GM18511 (cell line): Measurements from ENCODE around the gene L3MBTL4.

Source experiments
- ATAC-seq: cut with Tn5 transposase; IDR thresholded peaks from one replicate; pipeline ENCODE4 v1.9.1; 2021; ENCODE audit warnings: mild to moderate bottlenecking, moderate library complexity; ENCODE audit not compliant: unreplicated experiment

L3MBTL4 gene

DNA sequence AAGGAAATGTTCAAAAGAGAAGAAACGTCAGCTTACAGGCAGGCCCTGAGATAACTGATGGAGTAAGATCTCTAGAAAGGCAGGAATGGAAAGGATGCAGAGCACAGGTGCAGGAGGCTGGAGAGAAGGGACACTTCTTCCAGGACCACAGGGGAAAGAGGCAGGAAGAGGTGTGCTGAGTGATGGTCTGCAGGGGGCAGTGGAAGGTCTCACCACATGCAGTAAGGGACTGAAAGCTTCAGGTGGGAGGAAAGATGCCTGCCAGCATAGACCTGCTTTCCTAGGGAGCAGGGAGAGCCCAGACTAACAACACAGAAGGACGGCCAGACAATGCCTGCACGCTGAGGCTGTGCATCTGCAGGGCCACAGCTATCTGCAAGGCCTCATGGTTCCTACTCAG lies 156.8 kb downstream of the L3MBTL4 start:
- ATAC-seq, result no peak

DNA sequence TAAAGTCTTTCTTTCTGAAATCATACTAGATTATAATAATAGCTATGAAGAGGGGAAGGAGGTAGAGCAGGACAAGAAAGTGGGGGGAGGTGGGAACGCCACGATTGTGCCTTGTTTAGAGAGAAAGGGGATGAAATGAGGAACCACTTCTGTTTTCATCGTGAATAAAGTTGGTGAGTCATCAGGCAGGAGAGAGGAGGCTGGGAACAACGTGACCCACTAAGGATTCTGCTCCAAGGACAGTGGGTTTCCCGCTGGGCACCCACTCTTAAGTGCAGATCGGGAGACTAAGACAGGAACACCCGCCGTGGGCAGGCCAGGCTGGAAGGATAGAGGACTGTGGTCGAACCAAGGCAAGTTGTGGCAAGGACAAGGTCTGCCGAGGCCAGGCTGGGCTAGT lies 158.2 kb downstream of the L3MBTL4 start:
- no peak for ATAC-seq

DNA sequence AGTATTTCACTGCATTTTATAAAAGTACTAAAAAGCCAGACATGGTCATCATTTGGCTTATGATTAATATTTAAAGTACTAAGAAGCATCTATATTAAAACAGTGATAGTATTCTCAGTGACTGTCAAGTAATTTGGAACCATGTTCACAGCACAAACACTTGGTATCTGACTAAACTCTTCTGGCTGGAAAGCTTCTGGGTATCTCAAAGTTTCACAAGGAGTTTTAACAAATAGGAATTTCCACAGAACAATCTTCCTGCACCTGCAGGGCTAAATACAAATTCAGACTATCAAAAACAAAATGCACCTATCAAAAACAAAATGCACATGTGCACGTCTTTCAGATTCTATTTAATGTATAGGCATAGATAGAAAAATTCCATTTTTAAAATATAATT lies 158.8 kb downstream of the L3MBTL4 start:
- no peak for ATAC-seq

DNA sequence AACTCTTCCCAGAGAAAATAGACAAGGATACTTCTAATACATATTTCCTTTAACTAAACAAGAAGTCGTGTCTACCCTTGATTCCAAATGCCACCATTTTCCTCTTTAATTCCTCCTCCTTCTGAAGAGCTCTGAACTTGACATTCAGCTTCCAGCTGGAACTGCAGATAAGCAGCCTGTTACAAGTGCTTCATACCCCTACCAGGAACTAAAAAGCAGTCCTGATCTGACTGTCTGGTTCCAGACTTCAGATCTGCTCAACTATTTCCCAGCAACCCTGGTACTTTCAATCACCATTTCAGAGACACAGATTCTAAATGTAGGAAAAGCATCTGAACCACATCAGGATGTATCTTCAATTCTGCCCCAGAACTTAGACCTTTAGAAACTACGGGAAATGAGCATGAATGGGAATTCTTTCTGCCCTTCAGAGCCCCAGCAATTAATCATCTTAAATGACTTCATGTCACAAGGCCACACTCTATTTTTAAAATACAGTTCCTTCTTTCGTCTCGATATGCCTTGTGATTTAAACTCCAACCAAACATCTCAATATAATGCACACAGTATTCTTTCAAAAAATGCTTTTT lies 159.5 kb downstream of the L3MBTL4 start:
- no peak for ATAC-seq

DNA sequence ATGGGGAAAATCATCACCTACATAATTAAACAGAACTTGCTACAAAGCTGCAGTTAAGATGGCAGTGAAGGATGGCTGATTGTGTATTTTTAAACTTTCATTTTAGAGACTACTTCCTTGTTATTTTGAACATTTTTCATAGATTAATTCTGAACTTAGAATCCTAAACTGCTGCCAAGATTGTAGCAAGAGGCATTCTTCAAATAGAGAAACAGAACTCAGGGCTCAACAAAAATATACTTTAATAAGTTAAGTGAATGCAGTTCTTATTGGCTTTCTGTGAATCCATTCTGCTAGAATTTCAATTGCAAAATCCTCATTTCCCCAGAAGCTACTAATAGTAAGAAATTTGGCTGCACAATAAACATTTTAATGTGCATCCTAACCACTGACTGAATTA lies 160.3 kb downstream of the L3MBTL4 start:
- ATAC-seq, result no peak

DNA sequence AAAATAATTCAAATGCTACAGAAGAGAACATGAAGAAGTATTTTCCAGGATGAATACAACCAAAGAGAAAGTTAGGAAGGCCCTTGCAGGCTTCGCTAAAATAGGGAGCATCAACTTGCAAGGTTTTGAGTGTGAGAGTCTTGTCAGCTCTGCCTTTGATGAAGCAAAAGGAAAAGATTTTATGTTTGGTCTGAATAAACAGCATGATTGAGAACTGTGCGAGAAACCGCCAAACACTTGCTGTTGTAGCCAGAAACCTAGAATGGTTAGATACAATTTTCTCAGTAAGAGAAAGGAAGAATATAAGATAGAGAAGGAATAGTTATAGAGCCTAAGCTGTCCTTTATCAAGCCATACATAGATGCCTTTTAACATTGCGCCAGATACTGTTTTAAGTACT lies 163.6 kb downstream of the L3MBTL4 start:
- ATAC-seq, result no peak

DNA sequence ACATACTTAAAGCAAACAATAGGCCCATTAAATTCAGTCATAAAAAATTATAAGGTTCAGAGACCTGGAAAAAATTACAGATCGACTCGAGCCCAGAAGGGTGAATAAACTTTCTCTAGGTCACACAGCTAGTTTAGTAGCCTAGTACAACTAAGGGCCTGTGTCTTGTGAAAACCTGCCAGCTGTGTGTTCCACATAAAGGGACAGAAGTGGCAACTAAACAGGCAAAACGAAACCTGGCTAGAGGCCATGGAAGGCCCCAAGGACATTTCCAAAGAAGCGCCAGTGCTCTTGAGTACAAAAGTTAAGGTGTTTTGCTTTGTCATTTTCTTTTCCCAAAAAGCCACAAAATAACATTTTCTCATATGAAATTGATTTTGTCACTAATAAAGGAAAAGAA lies 164.9 kb downstream of the L3MBTL4 start:
- no peak for ATAC-seq

DNA sequence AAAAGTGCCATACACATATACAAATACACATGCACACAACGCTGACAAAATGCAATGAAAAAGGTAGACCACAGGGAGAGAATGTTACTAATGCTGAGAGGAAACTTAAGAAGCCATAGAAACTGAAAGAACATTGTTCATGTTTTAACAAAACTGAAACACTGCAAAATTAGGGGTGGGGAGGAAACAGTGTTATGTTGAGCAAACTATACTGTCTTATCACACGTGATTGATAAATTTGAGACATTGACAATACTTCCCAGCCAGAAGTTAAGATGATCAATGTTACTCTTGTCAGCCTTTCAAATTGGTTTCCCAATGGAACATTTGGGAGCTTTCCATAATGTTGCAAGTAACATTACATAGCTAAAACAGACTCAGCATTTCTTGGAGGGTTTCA lies 165.5 kb downstream of the L3MBTL4 start:
- peak; percentile 84 for ATAC-seq

DNA sequence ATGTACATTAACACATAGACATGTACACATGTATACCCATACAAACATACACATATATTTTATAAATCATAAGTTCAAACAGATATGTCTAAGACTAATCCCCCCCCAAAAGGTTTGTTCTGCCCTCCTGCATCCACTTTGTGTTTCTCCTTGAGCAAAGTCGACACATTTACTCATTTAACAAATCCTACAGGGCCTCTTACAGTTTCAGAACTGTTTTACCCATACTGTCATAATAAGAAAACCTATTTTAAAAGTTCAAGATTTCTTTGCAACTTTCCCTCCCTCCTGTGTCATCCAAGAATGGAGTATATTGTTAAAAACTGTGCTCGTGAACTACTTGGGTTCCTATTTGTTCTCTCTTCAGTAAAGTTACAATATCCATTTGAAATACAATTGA lies 166.7 kb downstream of the L3MBTL4 start:
- no peak for ATAC-seq

DNA sequence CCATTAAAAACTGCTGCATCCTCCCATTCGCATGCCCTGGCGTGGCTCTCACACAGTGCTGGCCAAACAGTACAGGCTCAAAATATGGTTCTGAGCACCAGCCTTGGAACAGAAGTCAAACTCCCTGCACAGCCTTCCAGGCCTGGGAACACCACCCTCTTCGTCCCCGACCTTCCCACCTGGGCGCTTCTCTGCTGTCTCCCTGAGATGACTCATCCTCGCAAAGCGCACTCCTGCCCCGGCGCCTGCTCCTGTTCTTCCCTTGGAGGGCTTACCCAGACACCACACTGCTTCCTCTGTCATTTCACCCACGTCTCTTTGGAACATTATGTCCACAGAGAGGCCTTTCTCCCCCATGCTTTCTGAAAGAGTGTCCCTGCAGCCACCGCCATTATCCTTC lies 172.7 kb downstream of the L3MBTL4 start:
- ATAC-seq, result no peak

DNA sequence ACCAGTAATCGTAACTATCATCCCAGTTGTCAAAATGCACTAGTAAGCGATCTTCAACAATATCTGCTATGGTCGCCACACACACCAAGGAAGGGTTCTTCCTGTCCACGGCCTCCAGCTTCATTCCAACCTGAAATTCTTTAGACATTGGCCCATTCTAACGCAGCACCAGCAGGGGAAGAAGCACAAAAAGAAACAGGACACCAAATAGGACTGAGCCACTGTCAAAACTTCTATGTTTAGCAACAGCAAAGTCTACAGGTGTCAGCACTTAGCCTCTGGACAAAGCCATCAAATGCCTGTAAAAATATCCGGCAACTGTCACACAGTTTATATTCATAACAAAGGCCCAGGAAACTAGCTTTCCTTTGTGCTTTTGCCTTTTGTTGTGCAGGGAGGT lies 175.0 kb downstream of the L3MBTL4 start:
- no peak for ATAC-seq

DNA sequence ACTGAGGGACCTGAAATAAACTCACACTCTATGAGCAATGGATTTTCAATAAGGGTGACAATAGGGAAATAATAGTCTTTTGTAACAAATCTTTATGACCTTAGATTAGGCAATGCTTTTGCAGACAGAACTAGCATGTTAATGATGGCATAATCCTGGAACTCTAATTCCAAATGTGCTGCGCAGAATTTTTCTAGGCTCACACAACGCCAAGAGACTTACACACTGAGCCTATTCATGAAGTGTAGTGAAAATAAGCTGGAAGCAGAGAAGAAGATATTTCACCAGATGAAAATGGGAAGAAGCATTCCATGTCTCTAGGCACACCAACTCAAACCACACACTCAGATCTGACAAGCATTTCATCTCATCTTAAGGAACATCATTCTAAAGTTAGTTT lies 178.5 kb downstream of the L3MBTL4 start:
- ATAC-seq, result no peak

DNA sequence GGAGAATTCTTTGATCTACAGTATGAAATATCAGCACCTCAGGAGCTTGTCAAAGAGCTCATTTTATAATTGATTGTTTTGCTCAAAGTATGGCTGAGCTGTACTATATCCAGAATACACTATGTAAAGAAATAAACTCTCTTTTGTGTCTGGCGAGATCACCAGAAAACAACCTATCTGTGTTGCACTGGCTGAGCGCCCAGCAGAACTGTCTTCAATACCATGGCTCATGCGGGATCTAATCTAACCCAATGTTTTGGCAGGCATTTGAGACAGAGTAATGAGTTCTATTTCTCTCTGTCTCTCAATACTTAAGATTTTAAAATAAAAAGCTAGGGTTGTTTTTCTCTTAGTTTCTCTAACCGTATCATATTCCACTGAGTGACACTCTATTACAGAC lies 192.4 kb downstream of the L3MBTL4 start:
- no peak for ATAC-seq

DNA sequence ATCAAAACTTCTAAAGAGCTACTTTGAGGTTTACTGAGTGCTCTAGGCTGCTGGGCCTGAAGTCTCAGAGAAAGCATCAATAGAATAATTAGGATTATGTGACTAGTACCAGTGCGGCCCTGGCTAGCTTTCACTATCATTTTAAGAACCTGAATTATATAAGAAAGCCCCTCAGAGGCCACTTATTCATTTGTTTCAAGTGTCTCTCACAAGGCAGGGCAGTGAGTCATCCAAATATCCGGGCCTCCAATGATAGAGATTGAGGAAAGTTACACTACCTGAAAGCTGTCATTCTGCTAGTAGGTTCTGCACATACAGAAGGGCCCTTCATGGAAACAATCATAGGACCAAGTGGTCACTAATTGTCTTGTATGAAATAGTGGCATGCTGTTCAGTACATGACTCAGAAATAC lies 193.1 kb downstream of the L3MBTL4 start:
- ATAC-seq, result no peak

DNA sequence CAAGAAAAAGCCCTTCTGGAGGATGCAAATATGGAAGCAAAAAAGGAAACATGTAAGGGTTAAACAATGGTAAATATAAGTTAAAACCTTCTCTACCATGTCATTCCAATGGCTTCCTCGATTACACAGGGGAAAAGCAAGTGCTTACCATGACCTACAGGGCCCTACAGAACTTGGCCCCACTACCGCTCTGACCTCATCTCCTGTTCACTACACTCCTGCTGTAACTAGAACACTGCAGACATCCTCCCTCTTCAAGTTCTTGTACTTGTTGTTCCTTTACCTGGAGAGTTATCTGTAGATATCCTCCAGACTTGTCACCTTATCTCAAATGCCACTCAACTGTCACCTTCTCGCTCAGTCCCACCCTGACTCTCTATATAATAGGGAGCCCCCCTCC lies 194.6 kb downstream of the L3MBTL4 start:
- no peak for ATAC-seq

DNA sequence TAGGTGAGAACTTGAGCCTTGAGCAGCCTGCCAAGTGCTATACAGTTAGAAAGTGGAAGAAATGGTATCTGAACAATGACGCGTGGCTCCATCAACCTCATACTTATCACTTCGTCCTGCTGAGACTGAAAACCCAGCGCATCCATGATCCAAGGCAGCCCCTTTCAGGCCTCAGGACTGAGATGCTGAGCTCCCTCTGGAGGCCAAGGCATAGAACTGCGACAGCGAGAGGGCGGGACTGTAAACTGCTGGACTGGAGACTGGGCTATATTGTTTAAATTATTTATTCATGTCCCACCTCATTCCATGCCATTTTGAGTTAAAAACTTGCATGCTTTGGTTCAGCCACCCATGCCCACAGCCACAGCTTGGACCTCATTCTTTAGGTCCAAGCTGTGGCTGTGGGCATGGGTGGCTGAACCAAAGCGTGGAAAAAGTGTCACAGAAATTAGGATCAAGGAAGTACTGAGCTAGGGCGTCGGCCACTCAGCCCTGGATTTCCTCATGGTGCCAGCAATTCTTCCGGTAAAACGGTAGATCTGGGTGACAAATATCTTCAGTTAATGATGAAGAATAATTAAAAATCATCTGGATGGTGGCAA lies 195.5 kb downstream of the L3MBTL4 start:
- ATAC-seq, result no peak

DNA sequence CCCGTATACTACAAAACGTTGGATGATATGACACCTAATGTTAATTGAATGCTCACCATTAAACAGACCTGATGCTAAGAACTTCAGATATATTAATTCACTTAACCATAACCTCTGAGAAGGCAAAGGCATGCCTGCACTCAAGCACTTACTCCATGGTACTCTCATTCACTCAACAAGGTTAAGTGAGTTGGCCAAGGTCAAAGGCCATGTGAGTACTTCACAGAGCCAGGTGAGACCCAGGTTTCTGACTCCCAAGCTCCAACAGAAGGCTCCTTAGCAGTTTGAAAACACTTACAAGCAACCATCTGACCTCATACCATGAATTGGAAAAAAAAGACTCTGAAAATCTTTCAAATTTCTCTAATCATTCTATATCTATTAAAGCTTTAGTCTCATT lies 198.8 kb downstream of the L3MBTL4 start:
- ATAC-seq, result no peak

DNA sequence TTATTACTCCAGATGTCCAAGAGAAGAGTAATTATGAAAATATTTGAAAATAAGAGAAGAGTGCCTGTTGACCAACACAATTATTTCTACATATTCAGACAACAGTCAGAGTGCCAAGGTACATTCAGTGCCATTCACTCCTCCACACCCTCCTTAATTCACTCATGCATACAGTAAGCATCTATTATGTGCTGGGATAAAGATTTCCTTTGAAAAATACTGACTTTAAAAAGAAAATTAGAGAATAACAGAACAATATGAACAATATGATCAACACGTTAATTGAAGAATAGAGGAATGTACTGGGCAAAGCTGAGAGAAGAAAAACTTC lies 203.6 kb downstream of the L3MBTL4 start:
- no peak for ATAC-seq

DNA sequence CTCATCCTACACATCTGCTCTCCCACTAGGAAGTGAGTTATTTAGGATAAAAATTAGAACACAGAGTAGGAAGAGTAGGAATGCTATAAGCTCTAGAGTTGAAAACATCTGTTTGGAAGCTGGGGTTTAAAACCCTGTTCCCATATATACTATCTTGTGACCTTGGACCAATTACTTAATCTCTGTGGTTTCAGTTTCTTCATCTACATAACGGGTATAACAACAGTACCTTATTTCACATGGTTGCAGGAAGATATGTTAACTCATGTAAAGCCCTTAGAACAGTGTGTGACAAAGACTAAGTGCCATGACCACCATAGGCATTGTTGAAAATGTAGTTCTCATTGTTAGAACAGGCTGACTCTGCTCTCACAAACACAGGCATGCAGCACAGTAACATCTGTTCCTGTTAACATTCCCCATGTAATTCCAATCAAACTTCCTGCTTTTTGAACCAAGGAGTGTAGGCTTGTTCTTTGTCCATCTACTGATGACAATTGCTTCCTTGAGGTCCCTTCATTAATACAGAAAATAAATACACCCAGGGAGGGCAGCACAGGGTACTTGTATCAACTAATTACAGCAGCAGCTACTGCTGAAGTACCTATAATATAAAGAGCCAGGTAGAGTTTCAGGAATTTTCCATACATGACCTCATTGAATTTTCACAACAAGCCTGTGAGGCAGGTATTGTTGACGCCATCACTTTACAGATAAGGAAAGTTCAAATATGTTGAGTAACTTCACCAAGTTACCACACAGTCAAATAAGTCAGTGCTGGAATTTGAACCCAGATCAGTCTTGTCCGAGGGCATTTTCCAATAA lies 204.2 kb downstream of the L3MBTL4 start:
- ATAC-seq, result no peak

DNA sequence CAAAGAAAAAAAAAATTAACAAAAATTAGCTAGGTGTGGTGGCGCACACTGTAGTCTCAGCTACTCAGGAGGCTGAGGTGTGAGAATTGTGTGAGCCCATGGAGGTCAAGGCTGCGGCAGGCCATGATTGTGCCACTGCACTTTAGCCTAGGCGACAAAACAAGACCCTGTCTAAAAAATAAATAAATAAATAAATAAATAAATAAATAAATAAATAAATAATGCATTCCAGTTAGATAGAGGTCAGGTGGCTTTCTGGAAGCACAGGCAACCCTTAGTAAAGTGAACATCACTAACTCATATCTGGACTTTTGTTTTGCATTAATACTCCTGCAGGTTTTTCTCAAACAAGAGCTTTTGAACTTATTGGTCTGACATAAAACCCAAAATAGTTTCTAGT lies 206.8 kb downstream of the L3MBTL4 start:
- ATAC-seq, result no peak

DNA sequence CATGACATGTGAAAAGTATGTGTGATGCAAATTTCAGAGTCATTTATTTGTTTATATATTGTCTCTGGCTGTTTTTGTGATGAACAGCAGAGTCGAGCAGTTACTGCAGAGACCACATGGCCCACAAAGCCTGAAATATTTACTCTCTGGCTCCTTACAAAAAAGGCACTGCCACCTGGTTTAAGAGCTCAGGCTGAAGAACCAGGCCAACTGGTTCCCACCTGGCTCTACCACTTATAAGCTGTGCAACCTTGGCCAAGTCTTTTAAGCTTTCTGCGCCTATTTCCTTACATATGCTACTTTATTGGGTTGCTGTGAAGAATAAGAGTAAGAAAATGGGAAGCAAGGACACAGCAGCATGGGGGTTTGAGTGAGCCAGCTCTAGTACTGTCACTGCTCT lies 207.6 kb downstream of the L3MBTL4 start:
- ATAC-seq, result no peak

DNA sequence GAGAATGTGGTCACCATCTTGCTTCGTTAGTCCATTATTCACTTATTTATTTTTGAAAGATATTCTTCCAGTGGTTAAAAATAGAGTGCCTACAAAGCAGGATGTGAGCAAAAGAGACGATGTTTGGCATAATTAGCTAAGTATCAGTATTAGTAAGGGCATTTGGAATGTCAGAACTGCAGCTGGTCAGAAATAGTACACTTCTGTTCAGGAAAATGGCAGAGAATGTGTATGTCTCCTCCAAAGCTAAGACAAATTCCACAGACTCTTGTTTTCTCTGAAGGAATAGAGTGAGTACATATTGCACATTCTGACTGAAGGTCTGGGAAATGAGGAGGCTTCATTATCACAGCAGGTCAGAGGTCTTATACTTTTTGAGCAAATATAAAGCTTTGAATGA lies 209.0 kb downstream of the L3MBTL4 start:
- no peak for ATAC-seq

DNA sequence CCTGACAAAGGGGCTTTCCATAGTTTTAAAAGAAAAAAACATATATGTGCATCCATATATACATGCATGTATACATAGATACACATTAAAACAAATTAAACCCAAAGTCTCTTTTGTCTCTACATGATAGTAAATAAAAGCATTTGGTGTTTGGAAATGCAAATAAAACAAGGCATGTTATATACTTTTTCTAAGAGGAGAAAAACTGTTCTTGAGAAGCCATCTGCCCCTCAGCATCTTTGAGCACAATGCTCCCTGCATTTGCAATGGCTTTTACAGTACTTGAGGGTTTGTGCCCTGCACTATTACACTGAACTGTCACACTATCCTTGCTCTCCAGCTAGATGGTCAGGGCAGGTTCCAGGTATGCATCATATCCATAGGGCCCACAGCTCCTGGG lies 210.2 kb downstream of the L3MBTL4 start:
- no peak for ATAC-seq
